ENCODE data around the gene CSF2RB.

DNA sequence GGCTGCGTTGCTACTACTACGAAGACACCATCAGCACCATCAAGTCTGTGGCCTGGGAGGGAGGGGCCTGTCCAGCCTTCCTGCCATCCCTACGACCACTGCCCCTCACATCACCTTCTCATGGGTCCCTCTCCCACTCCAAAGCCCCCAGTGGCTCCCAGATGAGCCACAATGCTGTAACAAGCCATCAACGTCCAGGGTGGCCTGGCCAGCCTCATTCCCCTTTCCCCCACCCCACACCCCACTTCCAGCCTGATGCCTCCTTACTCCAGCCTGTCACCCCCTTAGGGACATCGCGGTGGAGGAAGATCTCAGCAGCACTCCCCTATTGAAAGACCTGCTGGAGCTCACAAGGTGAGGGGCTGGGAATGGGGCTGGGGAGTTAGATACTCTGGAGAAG, 37.7 kb upstream of the CSF2RB start:
- TF ChIP-seq CTCF (IDR thresholded peaks at IDR 0.05) = no peak
- TF ChIP-seq POLR2A (IDR thresholded peaks at IDR 0.05) = no peak
